K562 (cell line): Measurements from ENCODE around the gene ORAI2. TPM values are rescaled to one million over a fixed set of nuclear protein-coding genes. Genes with fewer than 3 reads are reported as not detected.

Experiments
- AFF1 ChIP-seq, 2 experiments: fragments of 450-650 bp; IDR thresholded peaks; 2 replicates each; pipeline ENCODE4 v1.6.1; 2018; ENCODE audit warnings: mild to moderate bottlenecking in 2 of 2, low read depth in 1 of 2; ENCODE audit not compliant: partially characterized antibody in 2 of 2
- ATF7 ChIP-seq: fragments of 450-650 bp; IDR thresholded peaks from 2 replicates; pipeline ENCODE4 v1.7.1; 2014; ENCODE audit warnings: mild to moderate bottlenecking, moderate library complexity
- CHCHD3 ChIP-seq: fragments of 250-450 bp; sonication (Bioruptor Pico); IDR thresholded peaks from 2 replicates; pipeline ENCODE4 v2.1.2; 2022; ENCODE audit warnings: mild to moderate bottlenecking
- CHD1 ChIP-seq: fragments of 200-600 bp; sonication (generic); IDR thresholded peaks from one replicate; pipeline ENCODE4 v1.6.1; 2012; ENCODE audit warnings: mild to moderate bottlenecking, moderate library complexity, low read length, inconsistent platforms
- DACH1 ChIP-seq: fragments of 450-650 bp; IDR thresholded peaks from 2 replicates; pipeline ENCODE4 v1.6.1; 2018; ENCODE audit not compliant: partially characterized antibody
- EHMT2 ChIP-seq: fragments of 450-650 bp; IDR thresholded peaks from 2 replicates; pipeline ENCODE4 v1.6.1; 2018; ENCODE audit warnings: antibody characterized with exemption
- ETV1 ChIP-seq: fragments of 450-650 bp; conservative IDR thresholded peaks from 2 replicates; pipeline ENCODE4 v1.6.1; 2016; ENCODE audit warnings: missing genetic modification characterization, control low read depth, low read depth, missing compliant biosample characterization
- KDM4B ChIP-seq, 2 experiments: fragments of 450-650 bp in 1 of 2; sonication (generic) in 1 of 2; IDR thresholded peaks; 2 replicates each; pipeline ENCODE4 v1.6.1; 2016 to 2017; ENCODE audit warnings: borderline replicate concordance in 2 of 2, antibody characterized with exemption in 1 of 2, low read depth in 1 of 2, mild to moderate bottlenecking in 1 of 2
- KLF10 ChIP-seq: fragments of 250-450 bp; sonication (Bioruptor Pico); IDR thresholded peaks from 2 replicates; pipeline ENCODE4 v1.6.1; 2021; ENCODE audit warnings: matching md5 sums
- MAFG ChIP-seq: fragments of 450-650 bp; conservative IDR thresholded peaks from 2 replicates; pipeline ENCODE4 v1.6.1; 2016; ENCODE audit warnings: missing genetic modification characterization, missing compliant biosample characterization
- MCM7 ChIP-seq, 2 experiments: fragments of 450-650 bp; IDR thresholded peaks; 2 replicates each; pipeline ENCODE4 v1.6.1; 2016 to 2018
- NBN ChIP-seq: fragments of 450-650 bp; IDR thresholded peaks from 2 replicates; pipeline ENCODE4 v1.6.1; 2016; ENCODE audit warnings: low read depth, mild to moderate bottlenecking
- PBX2 ChIP-seq, 2 experiments: IDR thresholded peaks in 1 of 2; conservative IDR thresholded peaks in 1 of 2; 2 replicates each; pipeline ENCODE4 v1.6.1; 2016; ENCODE audit warnings: low read depth in 2 of 2, mild to moderate bottlenecking in 1 of 2, missing compliant biosample characterization in 1 of 2, missing genetic modification characterization in 1 of 2, moderate library complexity in 1 of 2
- PHF8 ChIP-seq: fragments of 200-600 bp; sonication (generic); IDR thresholded peaks from 2 replicates; pipeline ENCODE4 v1.6.1; 2012; ENCODE audit warnings: mixed run types, mild to moderate bottlenecking, inconsistent platforms, low read length, moderate library complexity, borderline replicate concordance
- TBP ChIP-seq: optimal IDR thresholded peaks from 2 replicates; pipeline ENCODE3; 2011; ENCODE audit warnings: low read depth, low read length, improper control_type of control experiment
- TCF15 ChIP-seq: fragments of 250-450 bp; sonication (Bioruptor Pico); IDR thresholded peaks from 2 replicates; pipeline ENCODE4 v1.8.0; 2022; ENCODE audit warnings: moderate library complexity, mild to moderate bottlenecking, inconsistent platforms
- ZNF12 ChIP-seq: sonication (generic); formaldehyde crosslinking; IDR thresholded peaks from 2 replicates; pipeline ENCODE4 v1.4.0; 2020; ENCODE audit warnings: mild to moderate bottlenecking, missing genetic modification reagents
- ZNF512 ChIP-seq: IDR thresholded peaks from 2 replicates; pipeline ENCODE4 v1.6.1; 2016; ENCODE audit warnings: missing genetic modification characterization, missing compliant biosample characterization
- ZNF589 ChIP-seq: fragments of 200-800 bp; sonication (Bioruptor generic); IDR thresholded peaks from 2 replicates; pipeline ENCODE4 v1.6.1; 2016; ENCODE audit warnings: low read depth, missing genetic modification characterization, missing compliant biosample characterization
- polyA plus RNA-seq, 8 experiments: library from polyadenylated mRNA; depleted of rRNA in 4 of 8; stranded (reverse) in 5 of 8; unstranded in 3 of 8; fragments of >200 nt; fragmentation: Nextera tagmentation in 2 of 8; fragmentation: Illumina TruSeq in 1 of 8; extraction: Ambion mirVana in 2 of 8; extraction: Trizol in 1 of 8; gene quantifications; 2 replicates each; pipeline versions ENCODE4 v1.2.1 to v1.2.3, GENCODE V29; 2011 to 2014; ENCODE audit warnings: inconsistent platforms in 1 of 8, missing spikeins in 1 of 8
- total RNA-seq, 7 experiments: library from RNA; depleted of rRNA in 6 of 7; stranded (reverse); fragments of >200 nt in 6 of 7; fragmentation: Illumina TruSeq in 2 of 7; extraction: Trizol in 2 of 7; gene quantifications; 2 replicates each; pipeline versions ENCODE4 v1.2.1 to v1.2.3, GENCODE V29; 2011 to 2021; ENCODE audit warnings: low replicate concordance in 1 of 7

ORAI2 gene
- total and polyA plus RNA-seq, 9 of the 15 experiments (the other 6 are each of a cell fraction or from before 2014, with no cell fraction given) = 1.1 to 27.7 (median 9.2) TPM

GRCh38 chr7:102433219-102434038 lies at the start of gene ORAI2 (continued):
- no peak for TF ChIP-seq ZNF589 (CRISPR knock-in tag)
- TF ChIP-seq PHF8 = peak; percentile 64; the same call in 1 of the 2 replicates
- no peak for TF ChIP-seq NBN
- TF ChIP-seq EHMT2 = no peak
- TF ChIP-seq DACH1 = no peak
- TF ChIP-seq CHCHD3 (CRISPR knock-in tag) = no peak
- TF ChIP-seq AFF1 (IDR thresholded peaks at IDR 0.05; ENCODE audit: low read depth in 1 of 2, partially characterized antibody in 2 of 2) = no peak
- no peak for TF ChIP-seq MCM7 (IDR thresholded peaks at IDR 0.05)
- TF ChIP-seq TBP = no peak
- TF ChIP-seq KLF10 = no peak
- TF ChIP-seq ZNF12 (CRISPR knock-in tag) = no peak
- TF ChIP-seq ETV1 (tag) = peak; percentile 55
- TF ChIP-seq ATF7 = 0 out of 2 replicates have a peak, but pooled peaks have one; percentile 8
- TF ChIP-seq TCF15 = no peak
- TF ChIP-seq MAFG (tag) = no peak
- TF ChIP-seq KDM4B (IDR thresholded peaks at IDR 0.05; ENCODE audit: borderline replicate concordance in 2 of 2, low read depth in 1 of 2) = no peak
- TF ChIP-seq ZNF512 (tag) = no peak
- no peak for TF ChIP-seq PBX2 (CRISPR knock-in tag; IDR thresholded peaks at IDR 0.05; ENCODE audit: low read depth)
- TF ChIP-seq PBX2 (tag; conservative IDR thresholded peaks at IDR 0.05; ENCODE audit: low read depth) = no peak
- TF ChIP-seq CHD1 = no peak
